ENCODE data around the gene PUS7L. TPM values are rescaled to one million over a fixed set of nuclear protein-coding genes. Genes with fewer than 3 reads are reported as not detected.

PUS7L gene
- total RNA-seq, 1 experiment from 2014 or later = 11.4 TPM

DNA sequence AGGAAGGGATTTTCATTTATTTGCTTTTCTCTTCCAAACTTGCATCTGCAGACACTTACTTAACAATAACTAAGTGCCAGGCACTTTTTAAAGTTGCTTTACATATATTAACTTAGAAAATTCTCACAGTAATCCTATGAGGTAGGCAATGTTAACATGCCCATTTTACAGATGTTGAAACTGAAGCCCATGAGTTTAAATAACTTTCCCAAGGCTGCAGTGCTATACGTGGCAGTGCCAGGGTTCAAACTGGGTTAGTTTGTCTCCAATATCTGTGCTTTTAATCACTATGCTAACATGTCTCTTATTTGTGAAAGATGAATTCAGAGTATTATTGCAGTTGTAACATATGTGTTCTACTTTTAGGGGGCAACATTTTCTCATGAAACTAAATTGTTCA is 29.9 kb downstream of the PUS7L start:
- DNase-seq (ENCODE audit: low read depth, low spot score) (no peak), ATAC-seq (no peak)
- Histone ChIP-seq H3K27me3 (ENCODE audit: control insufficient read depth, insufficient read depth, low read length) (no peaks in the 10 kb centered on the region), H3K4me1 (ENCODE audit: control insufficient read depth, insufficient read depth, low read length) (no peaks in the 10 kb centered on the region), H3K9me3 (ENCODE audit: control insufficient read depth, insufficient read depth, low read depth, low read length) (no peaks in the 10 kb centered on the region), H3K36me3 (ENCODE audit: control insufficient read depth, insufficient read depth, low read length) (no peaks in the 10 kb centered on the region), H3K4me3 (ENCODE audit: low read depth in 2 of 2, low read length in 2 of 2) (no peak overlapping the region), H3K27ac (ENCODE audit: low read length) (no peak overlapping the region)
- BruUV-seq (replicated peaks) = no TSS peak
- TF ChIP-seq SIN3A (IDR thresholded peaks at IDR 0.05; ENCODE audit: borderline replicate concordance, insufficient read depth, low read depth, low read length) (no peak), TCF7L2 (IDR thresholded peaks at IDR 0.05; ENCODE audit: low read depth, low read length) (no peak), POLR2AphosphoS5 (IDR thresholded peaks at IDR 0.05; ENCODE audit: low read depth, low read length) (no peak)
- TF ChIP-seq, protein P1, sequence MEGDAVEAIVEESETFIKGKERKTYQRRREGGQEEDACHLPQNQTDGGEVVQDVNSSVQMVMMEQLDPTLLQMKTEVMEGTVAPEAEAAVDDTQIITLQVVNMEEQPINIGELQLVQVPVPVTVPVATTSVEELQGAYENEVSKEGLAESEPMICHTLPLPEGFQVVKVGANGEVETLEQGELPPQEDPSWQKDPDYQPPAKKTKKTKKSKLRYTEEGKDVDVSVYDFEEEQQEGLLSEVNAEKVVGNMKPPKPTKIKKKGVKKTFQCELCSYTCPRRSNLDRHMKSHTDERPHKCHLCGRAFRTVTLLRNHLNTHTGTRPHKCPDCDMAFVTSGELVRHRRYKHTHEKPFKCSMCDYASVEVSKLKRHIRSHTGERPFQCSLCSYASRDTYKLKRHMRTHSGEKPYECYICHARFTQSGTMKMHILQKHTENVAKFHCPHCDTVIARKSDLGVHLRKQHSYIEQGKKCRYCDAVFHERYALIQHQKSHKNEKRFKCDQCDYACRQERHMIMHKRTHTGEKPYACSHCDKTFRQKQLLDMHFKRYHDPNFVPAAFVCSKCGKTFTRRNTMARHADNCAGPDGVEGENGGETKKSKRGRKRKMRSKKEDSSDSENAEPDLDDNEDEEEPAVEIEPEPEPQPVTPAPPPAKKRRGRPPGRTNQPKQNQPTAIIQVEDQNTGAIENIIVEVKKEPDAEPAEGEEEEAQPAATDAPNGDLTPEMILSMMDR (IDR thresholded peaks at IDR 0.05) = no peak
- TF ChIP-seq, protein P2, sequence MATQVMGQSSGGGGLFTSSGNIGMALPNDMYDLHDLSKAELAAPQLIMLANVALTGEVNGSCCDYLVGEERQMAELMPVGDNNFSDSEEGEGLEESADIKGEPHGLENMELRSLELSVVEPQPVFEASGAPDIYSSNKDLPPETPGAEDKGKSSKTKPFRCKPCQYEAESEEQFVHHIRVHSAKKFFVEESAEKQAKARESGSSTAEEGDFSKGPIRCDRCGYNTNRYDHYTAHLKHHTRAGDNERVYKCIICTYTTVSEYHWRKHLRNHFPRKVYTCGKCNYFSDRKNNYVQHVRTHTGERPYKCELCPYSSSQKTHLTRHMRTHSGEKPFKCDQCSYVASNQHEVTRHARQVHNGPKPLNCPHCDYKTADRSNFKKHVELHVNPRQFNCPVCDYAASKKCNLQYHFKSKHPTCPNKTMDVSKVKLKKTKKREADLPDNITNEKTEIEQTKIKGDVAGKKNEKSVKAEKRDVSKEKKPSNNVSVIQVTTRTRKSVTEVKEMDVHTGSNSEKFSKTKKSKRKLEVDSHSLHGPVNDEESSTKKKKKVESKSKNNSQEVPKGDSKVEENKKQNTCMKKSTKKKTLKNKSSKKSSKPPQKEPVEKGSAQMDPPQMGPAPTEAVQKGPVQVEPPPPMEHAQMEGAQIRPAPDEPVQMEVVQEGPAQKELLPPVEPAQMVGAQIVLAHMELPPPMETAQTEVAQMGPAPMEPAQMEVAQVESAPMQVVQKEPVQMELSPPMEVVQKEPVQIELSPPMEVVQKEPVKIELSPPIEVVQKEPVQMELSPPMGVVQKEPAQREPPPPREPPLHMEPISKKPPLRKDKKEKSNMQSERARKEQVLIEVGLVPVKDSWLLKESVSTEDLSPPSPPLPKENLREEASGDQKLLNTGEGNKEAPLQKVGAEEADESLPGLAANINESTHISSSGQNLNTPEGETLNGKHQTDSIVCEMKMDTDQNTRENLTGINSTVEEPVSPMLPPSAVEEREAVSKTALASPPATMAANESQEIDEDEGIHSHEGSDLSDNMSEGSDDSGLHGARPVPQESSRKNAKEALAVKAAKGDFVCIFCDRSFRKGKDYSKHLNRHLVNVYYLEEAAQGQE (IDR thresholded peaks at IDR 0.05; ENCODE audit: insufficient read depth in 1 of 2, low read depth in 2 of 2, low read length in 1 of 2) = no peak
- POLR2A ChIA-PET = no interaction called here
- in situ Hi-C loops (cut with HindIII; ENCODE audit: low pct_unique_long_range_greater_than_20kb, low sequenced_read_pairs) (no loop called here), intact Hi-C loops (cut with micrococcal nuclease; ENCODE audit: unreplicated experiment) (loop anchor here (5.0 kb wide), 1 partner anchor 921 kb away; no protein-coding TSS in a partner anchor)
- CTCF ChIA-PET = no interaction called here

- H3K36me3 ChIP-seq (ENCODE audit: control insufficient read depth, insufficient read depth, low read length) = no peaks in the 10 kb centered on the region
- POLR2A ChIA-PET = no interaction called here
- H3K27me3 ChIP-seq (ENCODE audit: control insufficient read depth, insufficient read depth, low read length) = no peaks in the 10 kb centered on the region
- ATAC-seq (no peak), DNase-seq (ENCODE audit: low read depth, low spot score) (no peak)
- in situ Hi-C loops (cut with HindIII; ENCODE audit: low pct_unique_long_range_greater_than_20kb, low sequenced_read_pairs) (no loop called here), intact Hi-C loops (cut with micrococcal nuclease; ENCODE audit: unreplicated experiment) (loop anchor here (5.0 kb wide), 1 partner anchor 921 kb away; no protein-coding TSS in a partner anchor)
- no peak overlapping the region for H3K4me3 ChIP-seq (ENCODE audit: low read depth in 2 of 2, low read length in 2 of 2)
- TF ChIP-seq TCF7L2 (IDR thresholded peaks at IDR 0.05; ENCODE audit: low read depth, low read length) (no peak), POLR2AphosphoS5 (IDR thresholded peaks at IDR 0.05; ENCODE audit: low read depth, low read length) (no peak), SIN3A (IDR thresholded peaks at IDR 0.05; ENCODE audit: borderline replicate concordance, insufficient read depth, low read depth, low read length) (no peak)
- TF ChIP-seq, protein P2 (IDR thresholded peaks at IDR 0.05; ENCODE audit: insufficient read depth in 1 of 2, low read depth in 2 of 2, low read length in 1 of 2) = no peak
- TF ChIP-seq, protein P1 (IDR thresholded peaks at IDR 0.05) = no peak; the same call in 1 of the 2 replicates
- CTCF ChIA-PET = no interaction called here
- H3K27ac ChIP-seq (ENCODE audit: low read length) = no peak overlapping the region
- BruUV-seq (replicated peaks) = no TSS peak
- no peaks in the 10 kb centered on the region for H3K4me1 ChIP-seq (ENCODE audit: control insufficient read depth, insufficient read depth, low read length)
- H3K9me3 ChIP-seq (ENCODE audit: control insufficient read depth, insufficient read depth, low read depth, low read length) = no peaks in the 10 kb centered on the region
Measured at GRCh38 chr12:43728117-43728516, 30.5 kb downstream of the PUS7L start.

Data from Panc1 (cell line).